ENCODE measurements around the gene SSC5D.
"Not testable (repeated sequence)": the region's sequence is repeated elsewhere in the genome, so short reads cannot be mapped to it uniquely, and the experiment has no call there.

SSC5D gene

GRCh38 chr19:55487924-55488687 is at the start of gene SSC5D:
TSS of gene SSC5D (plus strand) at chr19:55488436. CDS start at chr19:55488590, 154 bp downstream.
- DNase-seq: no peak

- DNase-seq: no peak
Observed at GRCh38 chr19:55439052-55439451, 49.2 kb upstream of the SSC5D start.

- DNase-seq: peak; percentile 36
Observed at GRCh38 chr19:55440411-55441105, 47.7 kb upstream of the SSC5D start.

GRCh38 chr19:55441319-55441691 is 46.9 kb upstream of the SSC5D start:
- DNase-seq: no peak

- peak; percentile 46 for DNase-seq
Observed at GRCh38 chr19:55441692-55442321, 46.4 kb upstream of the SSC5D start.

GRCh38 chr19:55442372-55442961 is 45.8 kb upstream of the SSC5D start:
- no peak for DNase-seq

GRCh38 chr19:55443045-55443823 is 45.0 kb upstream of the SSC5D start, which contains the start of gene SHISA7:
TSS of gene SHISA7 (minus strand) at chr19:55443300. CDS start at chr19:55442863, 437 bp downstream.
- DNase-seq: no peak

GRCh38 chr19:55443824-55444480 is 44.3 kb upstream of the SSC5D start:
- no peak for DNase-seq

- DNase-seq: no peak
Observed at GRCh38 chr19:55444646-55445045, 43.6 kb upstream of the SSC5D start.

- no peak for DNase-seq
Observed at GRCh38 chr19:55446060-55446459, 42.2 kb upstream of the SSC5D start.

- no peak for DNase-seq
Observed at GRCh38 chr19:55447421-55448174, 40.6 kb upstream of the SSC5D start.

GRCh38 chr19:55448175-55448490 is 40.1 kb upstream of the SSC5D start:
- not testable (repeated sequence) for DNase-seq

GRCh38 chr19:55449469-55449868 is 38.8 kb upstream of the SSC5D start:
- no peak for DNase-seq

- peak; percentile 34 for DNase-seq
Observed at GRCh38 chr19:55451163-55451964, 36.9 kb upstream of the SSC5D start.

- peak; percentile 28 for DNase-seq
Observed at GRCh38 chr19:55451965-55452748, 36.1 kb upstream of the SSC5D start.

- DNase-seq: peak; percentile 63
Observed at GRCh38 chr19:55452749-55453346, 35.4 kb upstream of the SSC5D start.

GRCh38 chr19:55453511-55454260 is 34.5 kb upstream of the SSC5D start:
- DNase-seq: no peak

- peak; percentile 65 for DNase-seq
Observed at GRCh38 chr19:55454787-55455243, 33.4 kb upstream of the SSC5D start.

All from stimulated activated CD4-positive, alpha-beta T cell treated with anti-CD3 and anti-CD28 coated beads, Interleukin-15, amount 100 ng/mL, for 24 hours (primary cell).